ENCODE measurements around the gene ERCC3. TPM values are rescaled to one million over a fixed set of nuclear protein-coding genes. Genes with fewer than 3 reads are reported as not detected.

The ERCC3 gene
- total and polyA plus RNA-seq, 2 donors (not counting 1 experiment from before 2014, with no cell fraction given): 37.7 to 38.2 TPM

DNA sequence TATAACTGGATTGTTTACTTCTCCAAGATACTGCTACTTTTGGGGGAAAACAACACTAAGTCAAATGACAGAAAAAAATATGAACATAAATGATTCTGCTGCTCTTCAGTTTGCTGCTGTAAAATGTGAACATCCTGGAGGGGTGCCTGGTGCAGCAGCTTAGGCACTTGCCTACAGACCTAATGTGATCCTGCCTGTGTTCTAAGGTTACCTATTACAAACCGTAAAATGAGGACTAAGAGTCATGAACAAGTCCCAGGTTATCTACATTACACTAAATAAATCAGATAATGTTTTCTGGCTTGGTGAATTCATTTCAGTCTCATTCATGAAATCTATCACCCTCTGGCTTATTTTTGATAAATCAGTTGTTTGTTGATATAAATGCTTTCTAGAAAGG is 38.4 kb upstream of the ERCC3 start:
- Histone ChIP-seq H3K27me3 (ENCODE audit: control insufficient read depth, insufficient read depth, low read length) (no peaks in the 10 kb centered on the region), H3K36me3 (ENCODE audit: control insufficient read depth, insufficient read depth, low read length) (no peaks in the 10 kb centered on the region), H2AFZ (ENCODE audit: low read length) (no peak overlapping the region), H3K4me3 (replicated peaks in 1 of 4; ENCODE audit: control extremely low read depth in 1 of 4, insufficient read depth in 1 of 4, low read depth in 3 of 4, low read length in 4 of 4) (no peak overlapping the region), H3K27ac (ENCODE audit: insufficient read depth, low read length) (no peak overlapping the region), H3K79me2 (ENCODE audit: control insufficient read depth, insufficient read depth, low read length) (no peaks in the 10 kb centered on the region), H3K9ac (ENCODE audit: insufficient read depth, low read length) (no peak overlapping the region), H3K4me1 (ENCODE audit: control insufficient read depth, extremely low read depth, insufficient read depth, low read length) (no peaks in the 10 kb centered on the region), H3K9me3 (ENCODE audit: control insufficient read depth, insufficient read depth, low read depth, low read length) (no peaks in the 10 kb centered on the region), H3K4me2 (ENCODE audit: extremely low read depth, insufficient read depth, low read length) (no peak overlapping the region), H4K20me1 (ENCODE audit: control insufficient read depth, extremely low read depth, insufficient read depth, low read length) (no peaks in the 10 kb centered on the region)
- DNase-seq (ENCODE audit: low read depth in 2 of 2): no peak
- TF ChIP-seq, protein P1, sequence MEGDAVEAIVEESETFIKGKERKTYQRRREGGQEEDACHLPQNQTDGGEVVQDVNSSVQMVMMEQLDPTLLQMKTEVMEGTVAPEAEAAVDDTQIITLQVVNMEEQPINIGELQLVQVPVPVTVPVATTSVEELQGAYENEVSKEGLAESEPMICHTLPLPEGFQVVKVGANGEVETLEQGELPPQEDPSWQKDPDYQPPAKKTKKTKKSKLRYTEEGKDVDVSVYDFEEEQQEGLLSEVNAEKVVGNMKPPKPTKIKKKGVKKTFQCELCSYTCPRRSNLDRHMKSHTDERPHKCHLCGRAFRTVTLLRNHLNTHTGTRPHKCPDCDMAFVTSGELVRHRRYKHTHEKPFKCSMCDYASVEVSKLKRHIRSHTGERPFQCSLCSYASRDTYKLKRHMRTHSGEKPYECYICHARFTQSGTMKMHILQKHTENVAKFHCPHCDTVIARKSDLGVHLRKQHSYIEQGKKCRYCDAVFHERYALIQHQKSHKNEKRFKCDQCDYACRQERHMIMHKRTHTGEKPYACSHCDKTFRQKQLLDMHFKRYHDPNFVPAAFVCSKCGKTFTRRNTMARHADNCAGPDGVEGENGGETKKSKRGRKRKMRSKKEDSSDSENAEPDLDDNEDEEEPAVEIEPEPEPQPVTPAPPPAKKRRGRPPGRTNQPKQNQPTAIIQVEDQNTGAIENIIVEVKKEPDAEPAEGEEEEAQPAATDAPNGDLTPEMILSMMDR (conservative IDR thresholded peaks at IDR 0.05 in 1 of 2, IDR thresholded peaks at IDR 0.05 in 1 of 2; ENCODE audit: low read depth in 1 of 2, low read length in 2 of 2): no peak
- TF ChIP-seq EZH2 (IDR thresholded peaks at IDR 0.05; ENCODE audit: low read length, missing control alignments): no peak

DNA sequence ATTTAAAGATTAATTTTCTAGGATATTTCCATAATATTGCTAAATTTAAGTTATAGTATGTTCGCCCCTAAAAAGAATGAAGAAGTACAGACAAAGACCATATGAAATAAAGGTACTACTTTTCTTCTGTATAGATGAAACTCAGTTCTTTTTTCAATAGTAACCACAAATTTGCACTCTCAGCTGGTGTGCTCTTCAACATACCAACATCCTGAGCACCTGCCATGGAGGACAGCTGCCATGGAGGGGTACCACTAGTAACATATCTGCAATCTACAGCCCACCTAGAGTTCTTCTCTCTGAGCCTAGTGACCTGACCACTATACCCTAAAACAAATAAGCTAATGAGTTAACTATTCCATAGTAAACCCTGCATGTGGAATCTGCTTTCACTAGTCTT is 36.8 kb upstream of the ERCC3 start:
- no peak for DNase-seq (ENCODE audit: low read depth in 2 of 2)
- Histone ChIP-seq H3K36me3 (ENCODE audit: control insufficient read depth, insufficient read depth, low read length) (no peaks in the 10 kb centered on the region), H4K20me1 (ENCODE audit: control insufficient read depth, extremely low read depth, insufficient read depth, low read length) (no peaks in the 10 kb centered on the region), H3K79me2 (ENCODE audit: control insufficient read depth, insufficient read depth, low read length) (no peaks in the 10 kb centered on the region), H3K27me3 (ENCODE audit: control insufficient read depth, insufficient read depth, low read length) (no peaks in the 10 kb centered on the region), H3K9me3 (ENCODE audit: control insufficient read depth, insufficient read depth, low read depth, low read length) (no peaks in the 10 kb centered on the region), H3K4me3 (replicated peaks in 1 of 4; ENCODE audit: control extremely low read depth in 1 of 4, insufficient read depth in 1 of 4, low read depth in 3 of 4, low read length in 4 of 4) (no peak overlapping the region), H3K4me2 (ENCODE audit: extremely low read depth, insufficient read depth, low read length) (no peak overlapping the region), H2AFZ (ENCODE audit: low read length) (no peak overlapping the region), H3K9ac (ENCODE audit: insufficient read depth, low read length) (no peak overlapping the region), H3K4me1 (ENCODE audit: control insufficient read depth, extremely low read depth, insufficient read depth, low read length) (no peaks in the 10 kb centered on the region), H3K27ac (ENCODE audit: insufficient read depth, low read length) (no peak overlapping the region)
- TF ChIP-seq EZH2 (IDR thresholded peaks at IDR 0.05; ENCODE audit: low read length, missing control alignments): no peak
- TF ChIP-seq, protein P1 (conservative IDR thresholded peaks at IDR 0.05 in 1 of 2, IDR thresholded peaks at IDR 0.05 in 1 of 2; ENCODE audit: low read depth in 1 of 2, low read length in 2 of 2): no peak

DNA sequence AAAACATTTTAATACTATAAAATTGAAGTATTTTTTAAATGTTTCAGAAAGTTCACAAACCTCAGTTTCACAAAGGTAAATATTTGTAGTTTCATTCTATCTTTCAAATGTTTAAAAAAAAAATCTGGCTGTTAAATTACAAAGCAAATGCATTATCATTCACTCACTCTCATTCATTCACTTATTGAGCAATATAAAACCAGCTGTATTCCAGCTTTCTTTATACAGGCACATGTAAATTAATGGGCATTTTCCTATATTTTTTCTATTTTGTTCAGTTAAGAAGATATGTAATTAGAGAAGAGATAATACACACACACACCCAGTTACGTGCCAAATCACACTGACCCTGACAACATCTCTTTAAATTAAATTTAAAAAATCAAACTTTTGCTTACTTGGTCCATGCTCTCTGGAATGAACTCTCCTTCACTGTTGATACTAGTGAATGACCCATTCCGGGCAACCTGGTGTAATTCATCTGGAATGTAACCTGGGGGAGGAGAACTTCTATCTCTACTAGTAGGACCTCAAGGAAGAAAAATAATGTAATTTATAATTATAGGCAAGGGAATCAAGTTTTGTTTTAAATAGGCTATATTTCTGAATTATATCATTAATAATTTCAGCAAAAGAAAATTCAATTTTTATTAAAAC is 32.5 kb upstream of the ERCC3 start:
- Histone ChIP-seq H3K9ac (ENCODE audit: insufficient read depth, low read length) (no peak overlapping the region), H3K9me3 (ENCODE audit: control insufficient read depth, insufficient read depth, low read depth, low read length) (no peaks in the 10 kb centered on the region), H3K27ac (ENCODE audit: insufficient read depth, low read length) (no peak overlapping the region), H4K20me1 (ENCODE audit: control insufficient read depth, extremely low read depth, insufficient read depth, low read length) (no peaks in the 10 kb centered on the region), H3K36me3 (ENCODE audit: control insufficient read depth, insufficient read depth, low read length) (peaks cover 2% of the 10 kb centered on the region), H2AFZ (ENCODE audit: low read length) (no peak overlapping the region), H3K27me3 (ENCODE audit: control insufficient read depth, insufficient read depth, low read length) (no peaks in the 10 kb centered on the region), H3K79me2 (ENCODE audit: control insufficient read depth, insufficient read depth, low read length) (no peaks in the 10 kb centered on the region), H3K4me1 (ENCODE audit: control insufficient read depth, extremely low read depth, insufficient read depth, low read length) (no peaks in the 10 kb centered on the region), H3K4me3 (replicated peaks in 1 of 4; ENCODE audit: control extremely low read depth in 1 of 4, insufficient read depth in 1 of 4, low read depth in 3 of 4, low read length in 4 of 4) (no peak overlapping the region), H3K4me2 (ENCODE audit: extremely low read depth, insufficient read depth, low read length) (no peak overlapping the region)
- DNase-seq (ENCODE audit: low read depth in 2 of 2): peak in 1 of 2 donors; percentile 27
- TF ChIP-seq, protein P1 (conservative IDR thresholded peaks at IDR 0.05 in 1 of 2, IDR thresholded peaks at IDR 0.05 in 1 of 2; ENCODE audit: low read depth in 1 of 2, low read length in 2 of 2): no peak
- TF ChIP-seq EZH2 (IDR thresholded peaks at IDR 0.05; ENCODE audit: low read length, missing control alignments): no peak
